ENCODE measurements around the gene KRTAP6-1.

The KRTAP6-1 gene

DNA sequence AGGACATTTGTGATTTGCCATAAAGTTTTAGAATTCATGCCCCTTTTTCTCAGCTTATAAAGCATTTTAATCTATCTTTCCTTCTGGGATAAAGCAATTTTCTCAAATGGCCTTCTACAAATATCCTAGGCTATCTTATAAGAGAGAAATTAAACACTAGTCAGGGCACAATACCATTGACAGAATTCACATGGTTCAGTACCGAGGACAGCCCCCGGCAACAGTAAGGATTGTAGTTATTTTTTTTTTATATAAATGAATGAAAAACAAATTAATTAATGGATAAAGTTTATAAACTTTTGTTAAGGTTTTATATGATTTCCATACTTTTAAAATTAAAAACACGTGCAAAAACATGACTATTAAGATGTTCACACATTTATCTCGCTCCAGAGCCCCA, 14.4 kb upstream of the KRTAP6-1 start:
- H3K4me3 ChIP-seq (replicated peaks in 1 of 2; ENCODE audit: low read depth in 2 of 2, low read length in 2 of 2) = no peak overlapping the region
- TF ChIP-seq, protein P1, sequence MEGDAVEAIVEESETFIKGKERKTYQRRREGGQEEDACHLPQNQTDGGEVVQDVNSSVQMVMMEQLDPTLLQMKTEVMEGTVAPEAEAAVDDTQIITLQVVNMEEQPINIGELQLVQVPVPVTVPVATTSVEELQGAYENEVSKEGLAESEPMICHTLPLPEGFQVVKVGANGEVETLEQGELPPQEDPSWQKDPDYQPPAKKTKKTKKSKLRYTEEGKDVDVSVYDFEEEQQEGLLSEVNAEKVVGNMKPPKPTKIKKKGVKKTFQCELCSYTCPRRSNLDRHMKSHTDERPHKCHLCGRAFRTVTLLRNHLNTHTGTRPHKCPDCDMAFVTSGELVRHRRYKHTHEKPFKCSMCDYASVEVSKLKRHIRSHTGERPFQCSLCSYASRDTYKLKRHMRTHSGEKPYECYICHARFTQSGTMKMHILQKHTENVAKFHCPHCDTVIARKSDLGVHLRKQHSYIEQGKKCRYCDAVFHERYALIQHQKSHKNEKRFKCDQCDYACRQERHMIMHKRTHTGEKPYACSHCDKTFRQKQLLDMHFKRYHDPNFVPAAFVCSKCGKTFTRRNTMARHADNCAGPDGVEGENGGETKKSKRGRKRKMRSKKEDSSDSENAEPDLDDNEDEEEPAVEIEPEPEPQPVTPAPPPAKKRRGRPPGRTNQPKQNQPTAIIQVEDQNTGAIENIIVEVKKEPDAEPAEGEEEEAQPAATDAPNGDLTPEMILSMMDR (IDR thresholded peaks at IDR 0.05; ENCODE audit: low read depth, low read length) = no peak
- DNase-seq (ENCODE audit: low read depth in 2 of 2) = no peak

DNA sequence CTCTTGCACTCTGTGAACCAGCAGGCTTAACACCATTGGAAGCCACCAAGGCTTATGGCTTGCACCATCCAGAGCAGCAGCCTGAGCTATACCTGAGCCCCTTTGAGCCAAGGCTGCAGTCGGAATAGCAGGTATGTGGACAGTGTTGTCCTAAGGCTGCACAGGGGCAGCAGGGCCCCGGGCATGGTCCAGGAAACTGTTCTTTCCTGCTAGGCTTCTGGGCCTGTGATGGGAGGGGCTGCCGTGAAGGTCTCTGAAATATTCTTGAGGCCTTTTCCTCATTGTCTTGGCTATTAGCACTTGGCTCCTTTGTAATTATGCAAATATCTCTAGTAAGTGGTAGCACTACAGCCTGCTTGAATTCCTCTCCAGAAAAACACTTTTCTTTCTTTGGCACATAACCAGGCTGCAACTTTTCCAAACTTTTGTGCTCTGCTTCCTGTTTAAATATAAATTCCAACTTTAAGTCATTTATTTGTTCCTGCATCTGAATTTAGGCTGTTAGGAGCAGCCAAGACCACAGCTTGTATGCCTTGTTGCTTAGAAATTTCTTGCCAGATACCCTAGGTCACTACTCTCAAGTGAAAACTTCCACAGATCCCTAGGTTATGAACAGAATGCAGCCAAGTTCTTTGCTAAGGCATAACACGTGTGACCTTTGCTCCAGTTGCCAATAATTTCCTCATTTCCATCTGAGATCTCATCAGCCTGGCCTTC, 11.9 kb upstream of the KRTAP6-1 start:
- no peak for DNase-seq (ENCODE audit: low read depth in 2 of 2)
- TF ChIP-seq, protein P1 (IDR thresholded peaks at IDR 0.05; ENCODE audit: low read depth, low read length) = no peak
- no peak overlapping the region for H3K4me3 ChIP-seq (replicated peaks in 1 of 2; ENCODE audit: low read depth in 2 of 2, low read length in 2 of 2)

DNA sequence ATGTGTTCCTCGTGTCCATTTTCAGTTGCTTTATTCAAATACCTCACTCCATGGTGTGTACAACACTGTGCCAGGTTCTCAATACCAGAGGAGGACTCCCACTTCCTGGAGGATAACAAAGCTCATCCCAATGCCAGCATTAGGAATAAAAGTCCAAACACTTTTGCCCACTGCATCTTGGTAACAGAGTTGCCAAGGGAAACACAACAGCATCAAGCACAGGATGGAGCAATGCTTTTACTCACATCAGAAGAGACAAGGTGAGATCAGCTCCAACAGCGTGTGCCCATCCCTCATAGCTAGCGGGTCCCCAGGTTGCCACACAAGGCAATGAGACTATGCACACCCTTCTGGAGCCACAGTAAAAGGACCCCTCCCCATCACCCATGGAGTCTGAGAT, 9.6 kb upstream of the KRTAP6-1 start:
- TF ChIP-seq, protein P1 (IDR thresholded peaks at IDR 0.05; ENCODE audit: low read depth, low read length) = no peak
- no peak overlapping the region for H3K4me3 ChIP-seq (replicated peaks in 1 of 2; ENCODE audit: low read depth in 2 of 2, low read length in 2 of 2)
- DNase-seq (ENCODE audit: low read depth in 2 of 2) = no peak

DNA sequence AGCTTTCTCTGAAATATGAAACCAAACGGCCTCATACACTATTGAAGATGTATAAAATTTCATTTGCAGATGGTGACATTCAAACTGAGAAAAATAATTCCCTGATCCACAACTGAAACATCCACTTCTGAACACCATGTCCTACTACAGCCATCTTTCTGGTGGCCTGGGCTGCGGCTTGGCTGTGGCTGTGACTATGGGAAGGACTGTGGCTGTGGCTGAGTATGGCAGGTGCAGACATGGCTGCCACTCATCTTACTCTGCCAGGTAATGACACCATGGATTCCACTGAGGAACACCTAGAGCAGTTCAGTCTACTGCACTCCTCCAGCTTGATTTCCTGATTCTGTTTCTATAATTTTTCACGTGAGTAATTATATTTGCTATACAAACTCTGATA, 6.8 kb upstream of the KRTAP6-1 start, which contains the start of gene KRTAP20-4:
KRTAP20-4 (plus strand) TSS at position 106 of the 400 bp plus-strand sequence.
- DNase-seq (ENCODE audit: low read depth in 2 of 2) = no peak
- TF ChIP-seq, protein P1 (IDR thresholded peaks at IDR 0.05; ENCODE audit: low read depth, low read length) = no peak
- no peak within 1 kb of the TSS for H3K4me3 ChIP-seq (replicated peaks in 1 of 2; ENCODE audit: low read depth in 2 of 2, low read length in 2 of 2)

DNA sequence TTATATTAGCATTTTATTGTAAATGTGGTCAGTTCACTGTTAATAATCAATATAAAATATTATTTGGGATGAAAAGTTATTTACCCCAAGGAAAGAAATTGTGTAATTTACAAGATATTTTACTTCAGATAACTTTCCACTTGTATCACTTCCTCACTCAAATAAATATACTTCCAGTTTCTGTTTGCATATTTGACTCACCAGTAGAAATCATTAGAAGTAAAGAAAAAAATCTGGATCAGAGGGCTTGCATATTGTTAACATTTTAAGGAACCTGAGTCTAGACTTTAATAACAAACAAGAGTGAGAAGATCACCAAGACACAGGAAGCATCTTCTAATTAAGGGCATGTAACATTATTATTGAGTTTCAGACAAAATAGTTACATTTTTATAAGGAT, 6.3 kb upstream of the KRTAP6-1 start:
- DNase-seq (ENCODE audit: low read depth in 2 of 2) = no peak
- no peak overlapping the region for H3K4me3 ChIP-seq (replicated peaks in 1 of 2; ENCODE audit: low read depth in 2 of 2, low read length in 2 of 2)
- TF ChIP-seq, protein P1 (IDR thresholded peaks at IDR 0.05; ENCODE audit: low read depth, low read length) = no peak

DNA sequence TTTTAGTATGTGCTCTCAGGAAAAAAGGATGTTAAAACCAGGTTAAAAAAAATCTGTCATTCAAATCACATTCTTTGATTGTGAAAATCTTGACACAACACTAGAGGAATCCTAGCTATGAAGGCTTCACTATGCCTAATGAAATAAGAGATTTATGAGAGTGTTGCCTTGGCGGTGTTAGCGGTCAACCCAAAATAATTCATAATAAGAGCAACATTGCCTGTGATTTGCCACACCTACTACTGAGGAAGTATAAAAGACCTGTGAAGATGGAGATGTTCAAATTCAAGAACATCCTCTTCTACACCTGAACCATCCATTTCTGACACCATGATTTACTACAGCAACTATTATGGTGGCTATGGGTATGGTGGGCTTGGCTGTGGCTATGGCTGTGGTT, 2.4 kb upstream of the KRTAP6-1 start, which contains the start of gene KRTAP20-1:
KRTAP20-1 (plus strand) TSS at position 301 of the 400 bp plus-strand sequence; CDS start at position 331, 30 bp downstream.
- no peak for DNase-seq (ENCODE audit: low read depth in 2 of 2)
- TF ChIP-seq, protein P1 (IDR thresholded peaks at IDR 0.05; ENCODE audit: low read depth, low read length) = no peak
- no peak within 1 kb of the TSS for H3K4me3 ChIP-seq (replicated peaks in 1 of 2; ENCODE audit: low read depth in 2 of 2, low read length in 2 of 2)

Measured in cardiac fibroblast (primary cell).